H1 (cell line): ENCODE data around the gene TNXB.

ENCODE experiments used
- ASH2L ChIP-seq: fragments of 200-600, 300-600 bp; sonication (generic); IDR thresholded peaks from one replicate; pipeline ENCODE4 v1.7.1; 2017; ENCODE audit warnings: low read length
- CHD2 ChIP-seq: IDR thresholded peaks from 2 replicates; pipeline ENCODE4 v1.6.1; 2012; ENCODE audit warnings: low read length, improper control_type of control experiment
- EP300 ChIP-seq, 2 experiments: IDR thresholded peaks; 1 replicate in 1 of 2; 2 replicates in 1 of 2; pipeline ENCODE4 v1.6.1; 2011 to 2012; ENCODE audit warnings: low read depth in 2 of 2, low read length in 2 of 2, mild to moderate bottlenecking in 2 of 2, borderline replicate concordance in 1 of 2, inconsistent platforms in 1 of 2, moderate library complexity in 1 of 2
- EZH2 ChIP-seq: fragments of 200-600 bp; sonication (generic); IDR thresholded peaks from 2 replicates; pipeline ENCODE4 v1.7.1; 2012; ENCODE audit warnings: low read depth, mild to moderate bottlenecking, moderate library complexity, low read length, inconsistent platforms; ENCODE audit not compliant: severe bottlenecking
- POLR2A ChIP-seq, 2 experiments: IDR thresholded peaks; 1 replicate in 1 of 2; 2 replicates in 1 of 2; pipeline ENCODE4 v1.6.1; 2011; ENCODE audit warnings: low read depth in 2 of 2, low read length in 2 of 2, mild to moderate bottlenecking in 2 of 2; ENCODE audit errors: control extremely low read depth in 1 of 2
- POLR2AphosphoS5 ChIP-seq: IDR thresholded peaks from 2 replicates; pipeline ENCODE4 v1.6.1; 2011; ENCODE audit warnings: low read depth, low read length
- RAD21 ChIP-seq, 2 experiments: IDR thresholded peaks in 1 of 2; conservative IDR thresholded peaks in 1 of 2; 2 replicates each; pipeline ENCODE4 v1.6.1; 2011; ENCODE audit warnings: low read depth in 2 of 2, low read length in 2 of 2, improper control_type of control experiment in 1 of 2, inconsistent platforms in 1 of 2, mild to moderate bottlenecking in 1 of 2, moderate library complexity in 1 of 2
- RXRA ChIP-seq: IDR thresholded peaks from 2 replicates; pipeline ENCODE4 v1.6.1; 2011; ENCODE audit warnings: low read depth, mild to moderate bottlenecking, low read length, moderate library complexity; ENCODE audit not compliant: insufficient read depth
- SP1 ChIP-seq: IDR thresholded peaks from 2 replicates; pipeline ENCODE4 v1.6.1; 2011; ENCODE audit warnings: low read depth, low read length
- SP2 ChIP-seq: IDR thresholded peaks from 2 replicates; pipeline ENCODE4 v1.6.1; 2012; ENCODE audit warnings: mild to moderate bottlenecking, low read length, inconsistent platforms
- SUZ12 ChIP-seq: fragments of 200-600 bp; sonication (generic); IDR thresholded peaks from 2 replicates; pipeline ENCODE4 v1.6.1; 2012; ENCODE audit warnings: mild to moderate bottlenecking, inconsistent platforms, low read length, moderate library complexity, mixed read lengths
- YY1 ChIP-seq: IDR thresholded peaks from 2 replicates; pipeline ENCODE4 v1.6.1; 2011; ENCODE audit warnings: low read depth, mild to moderate bottlenecking, low read length
- TF ChIP-seq, protein P1 (sequence below), 3 experiments: IDR thresholded peaks; 1 replicate in 2 of 3; 2 replicates in 1 of 3; pipeline versions ENCODE4 v1.5.1 to v1.6.1; 2011; ENCODE audit warnings: low read length in 3 of 3, mild to moderate bottlenecking in 3 of 3, inconsistent platforms in 2 of 3, low read depth in 1 of 3, moderate library complexity in 1 of 3; ENCODE audit not compliant: insufficient read depth in 1 of 3; ENCODE audit errors: control extremely low read depth in 1 of 3
- TF ChIP-seq, protein P2 (sequence below): fragments of 300-600 bp; sonication (generic); IDR thresholded peaks from 2 replicates; pipeline ENCODE4 v1.7.1; 2012; ENCODE audit warnings: low read length, moderate library complexity, mild to moderate bottlenecking, inconsistent platforms; ENCODE audit not compliant: insufficient replicate concordance

DNA sequence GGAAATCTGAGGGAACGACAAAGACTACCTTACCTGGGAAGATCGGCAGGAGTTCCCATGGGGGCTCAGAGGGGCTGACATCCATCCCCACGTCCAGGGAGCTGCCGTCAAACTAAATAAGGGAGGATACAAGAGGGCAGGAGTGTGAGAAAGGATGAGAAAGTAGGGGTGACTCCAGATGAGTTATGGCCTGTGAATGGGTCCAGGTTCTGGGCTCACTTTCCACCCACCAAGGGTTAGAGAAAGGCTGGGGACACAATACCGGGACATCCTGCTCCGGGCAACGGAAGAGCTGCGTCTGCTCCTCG, 18.2 kb upstream of the TNXB start:
- TF ChIP-seq POLR2AphosphoS5, result no peak
- TF ChIP-seq RXRA, result no peak
- no peak for TF ChIP-seq RAD21 (IDR thresholded peaks at IDR 0.05 in 1 of 2, conservative IDR thresholded peaks at IDR 0.05 in 1 of 2; ENCODE audit: low read depth in 2 of 2, low read length in 2 of 2)
- TF ChIP-seq SUZ12, result no peak
- TF ChIP-seq CHD2, result no peak
- TF ChIP-seq, protein P1, sequence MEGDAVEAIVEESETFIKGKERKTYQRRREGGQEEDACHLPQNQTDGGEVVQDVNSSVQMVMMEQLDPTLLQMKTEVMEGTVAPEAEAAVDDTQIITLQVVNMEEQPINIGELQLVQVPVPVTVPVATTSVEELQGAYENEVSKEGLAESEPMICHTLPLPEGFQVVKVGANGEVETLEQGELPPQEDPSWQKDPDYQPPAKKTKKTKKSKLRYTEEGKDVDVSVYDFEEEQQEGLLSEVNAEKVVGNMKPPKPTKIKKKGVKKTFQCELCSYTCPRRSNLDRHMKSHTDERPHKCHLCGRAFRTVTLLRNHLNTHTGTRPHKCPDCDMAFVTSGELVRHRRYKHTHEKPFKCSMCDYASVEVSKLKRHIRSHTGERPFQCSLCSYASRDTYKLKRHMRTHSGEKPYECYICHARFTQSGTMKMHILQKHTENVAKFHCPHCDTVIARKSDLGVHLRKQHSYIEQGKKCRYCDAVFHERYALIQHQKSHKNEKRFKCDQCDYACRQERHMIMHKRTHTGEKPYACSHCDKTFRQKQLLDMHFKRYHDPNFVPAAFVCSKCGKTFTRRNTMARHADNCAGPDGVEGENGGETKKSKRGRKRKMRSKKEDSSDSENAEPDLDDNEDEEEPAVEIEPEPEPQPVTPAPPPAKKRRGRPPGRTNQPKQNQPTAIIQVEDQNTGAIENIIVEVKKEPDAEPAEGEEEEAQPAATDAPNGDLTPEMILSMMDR (IDR thresholded peaks at IDR 0.05; ENCODE audit: control extremely low read depth in 1 of 3, insufficient read depth in 1 of 3, low read depth in 1 of 3, low read length in 3 of 3), result no peak
- TF ChIP-seq YY1, result no peak
- no peak for TF ChIP-seq EZH2
- TF ChIP-seq SP2, result no peak
- TF ChIP-seq, protein P2, sequence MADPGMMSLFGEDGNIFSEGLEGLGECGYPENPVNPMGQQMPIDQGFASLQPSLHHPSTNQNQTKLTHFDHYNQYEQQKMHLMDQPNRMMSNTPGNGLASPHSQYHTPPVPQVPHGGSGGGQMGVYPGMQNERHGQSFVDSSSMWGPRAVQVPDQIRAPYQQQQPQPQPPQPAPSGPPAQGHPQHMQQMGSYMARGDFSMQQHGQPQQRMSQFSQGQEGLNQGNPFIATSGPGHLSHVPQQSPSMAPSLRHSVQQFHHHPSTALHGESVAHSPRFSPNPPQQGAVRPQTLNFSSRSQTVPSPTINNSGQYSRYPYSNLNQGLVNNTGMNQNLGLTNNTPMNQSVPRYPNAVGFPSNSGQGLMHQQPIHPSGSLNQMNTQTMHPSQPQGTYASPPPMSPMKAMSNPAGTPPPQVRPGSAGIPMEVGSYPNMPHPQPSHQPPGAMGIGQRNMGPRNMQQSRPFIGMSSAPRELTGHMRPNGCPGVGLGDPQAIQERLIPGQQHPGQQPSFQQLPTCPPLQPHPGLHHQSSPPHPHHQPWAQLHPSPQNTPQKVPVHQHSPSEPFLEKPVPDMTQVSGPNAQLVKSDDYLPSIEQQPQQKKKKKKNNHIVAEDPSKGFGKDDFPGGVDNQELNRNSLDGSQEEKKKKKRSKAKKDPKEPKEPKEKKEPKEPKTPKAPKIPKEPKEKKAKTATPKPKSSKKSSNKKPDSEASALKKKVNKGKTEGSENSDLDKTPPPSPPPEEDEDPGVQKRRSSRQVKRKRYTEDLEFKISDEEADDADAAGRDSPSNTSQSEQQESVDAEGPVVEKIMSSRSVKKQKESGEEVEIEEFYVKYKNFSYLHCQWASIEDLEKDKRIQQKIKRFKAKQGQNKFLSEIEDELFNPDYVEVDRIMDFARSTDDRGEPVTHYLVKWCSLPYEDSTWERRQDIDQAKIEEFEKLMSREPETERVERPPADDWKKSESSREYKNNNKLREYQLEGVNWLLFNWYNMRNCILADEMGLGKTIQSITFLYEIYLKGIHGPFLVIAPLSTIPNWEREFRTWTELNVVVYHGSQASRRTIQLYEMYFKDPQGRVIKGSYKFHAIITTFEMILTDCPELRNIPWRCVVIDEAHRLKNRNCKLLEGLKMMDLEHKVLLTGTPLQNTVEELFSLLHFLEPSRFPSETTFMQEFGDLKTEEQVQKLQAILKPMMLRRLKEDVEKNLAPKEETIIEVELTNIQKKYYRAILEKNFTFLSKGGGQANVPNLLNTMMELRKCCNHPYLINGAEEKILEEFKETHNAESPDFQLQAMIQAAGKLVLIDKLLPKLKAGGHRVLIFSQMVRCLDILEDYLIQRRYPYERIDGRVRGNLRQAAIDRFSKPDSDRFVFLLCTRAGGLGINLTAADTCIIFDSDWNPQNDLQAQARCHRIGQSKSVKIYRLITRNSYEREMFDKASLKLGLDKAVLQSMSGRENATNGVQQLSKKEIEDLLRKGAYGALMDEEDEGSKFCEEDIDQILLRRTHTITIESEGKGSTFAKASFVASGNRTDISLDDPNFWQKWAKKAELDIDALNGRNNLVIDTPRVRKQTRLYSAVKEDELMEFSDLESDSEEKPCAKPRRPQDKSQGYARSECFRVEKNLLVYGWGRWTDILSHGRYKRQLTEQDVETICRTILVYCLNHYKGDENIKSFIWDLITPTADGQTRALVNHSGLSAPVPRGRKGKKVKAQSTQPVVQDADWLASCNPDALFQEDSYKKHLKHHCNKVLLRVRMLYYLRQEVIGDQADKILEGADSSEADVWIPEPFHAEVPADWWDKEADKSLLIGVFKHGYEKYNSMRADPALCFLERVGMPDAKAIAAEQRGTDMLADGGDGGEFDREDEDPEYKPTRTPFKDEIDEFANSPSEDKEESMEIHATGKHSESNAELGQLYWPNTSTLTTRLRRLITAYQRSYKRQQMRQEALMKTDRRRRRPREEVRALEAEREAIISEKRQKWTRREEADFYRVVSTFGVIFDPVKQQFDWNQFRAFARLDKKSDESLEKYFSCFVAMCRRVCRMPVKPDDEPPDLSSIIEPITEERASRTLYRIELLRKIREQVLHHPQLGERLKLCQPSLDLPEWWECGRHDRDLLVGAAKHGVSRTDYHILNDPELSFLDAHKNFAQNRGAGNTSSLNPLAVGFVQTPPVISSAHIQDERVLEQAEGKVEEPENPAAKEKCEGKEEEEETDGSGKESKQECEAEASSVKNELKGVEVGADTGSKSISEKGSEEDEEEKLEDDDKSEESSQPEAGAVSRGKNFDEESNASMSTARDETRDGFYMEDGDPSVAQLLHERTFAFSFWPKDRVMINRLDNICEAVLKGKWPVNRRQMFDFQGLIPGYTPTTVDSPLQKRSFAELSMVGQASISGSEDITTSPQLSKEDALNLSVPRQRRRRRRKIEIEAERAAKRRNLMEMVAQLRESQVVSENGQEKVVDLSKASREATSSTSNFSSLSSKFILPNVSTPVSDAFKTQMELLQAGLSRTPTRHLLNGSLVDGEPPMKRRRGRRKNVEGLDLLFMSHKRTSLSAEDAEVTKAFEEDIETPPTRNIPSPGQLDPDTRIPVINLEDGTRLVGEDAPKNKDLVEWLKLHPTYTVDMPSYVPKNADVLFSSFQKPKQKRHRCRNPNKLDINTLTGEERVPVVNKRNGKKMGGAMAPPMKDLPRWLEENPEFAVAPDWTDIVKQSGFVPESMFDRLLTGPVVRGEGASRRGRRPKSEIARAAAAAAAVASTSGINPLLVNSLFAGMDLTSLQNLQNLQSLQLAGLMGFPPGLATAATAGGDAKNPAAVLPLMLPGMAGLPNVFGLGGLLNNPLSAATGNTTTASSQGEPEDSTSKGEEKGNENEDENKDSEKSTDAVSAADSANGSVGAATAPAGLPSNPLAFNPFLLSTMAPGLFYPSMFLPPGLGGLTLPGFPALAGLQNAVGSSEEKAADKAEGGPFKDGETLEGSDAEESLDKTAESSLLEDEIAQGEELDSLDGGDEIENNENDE, result no peak
- no peak for TF ChIP-seq ASH2L
- no peak for TF ChIP-seq POLR2A (IDR thresholded peaks at IDR 0.05; ENCODE audit: control extremely low read depth in 1 of 2, low read depth in 2 of 2, low read length in 2 of 2)
- TF ChIP-seq SP1, result no peak
- no peak for TF ChIP-seq EP300 (IDR thresholded peaks at IDR 0.05; ENCODE audit: borderline replicate concordance in 1 of 2, low read depth in 2 of 2, low read length in 2 of 2)
